HG02588 (cell line): ENCODE data around the gene CHMP1A.

Source experiments
- ATAC-seq: cut with Tn5 transposase; IDR thresholded peaks from one replicate; pipeline ENCODE4 v1.9.1; 2021; ENCODE audit warnings: mild to moderate bottlenecking, moderate library complexity; ENCODE audit not compliant: unreplicated experiment

Gene CHMP1A

DNA sequence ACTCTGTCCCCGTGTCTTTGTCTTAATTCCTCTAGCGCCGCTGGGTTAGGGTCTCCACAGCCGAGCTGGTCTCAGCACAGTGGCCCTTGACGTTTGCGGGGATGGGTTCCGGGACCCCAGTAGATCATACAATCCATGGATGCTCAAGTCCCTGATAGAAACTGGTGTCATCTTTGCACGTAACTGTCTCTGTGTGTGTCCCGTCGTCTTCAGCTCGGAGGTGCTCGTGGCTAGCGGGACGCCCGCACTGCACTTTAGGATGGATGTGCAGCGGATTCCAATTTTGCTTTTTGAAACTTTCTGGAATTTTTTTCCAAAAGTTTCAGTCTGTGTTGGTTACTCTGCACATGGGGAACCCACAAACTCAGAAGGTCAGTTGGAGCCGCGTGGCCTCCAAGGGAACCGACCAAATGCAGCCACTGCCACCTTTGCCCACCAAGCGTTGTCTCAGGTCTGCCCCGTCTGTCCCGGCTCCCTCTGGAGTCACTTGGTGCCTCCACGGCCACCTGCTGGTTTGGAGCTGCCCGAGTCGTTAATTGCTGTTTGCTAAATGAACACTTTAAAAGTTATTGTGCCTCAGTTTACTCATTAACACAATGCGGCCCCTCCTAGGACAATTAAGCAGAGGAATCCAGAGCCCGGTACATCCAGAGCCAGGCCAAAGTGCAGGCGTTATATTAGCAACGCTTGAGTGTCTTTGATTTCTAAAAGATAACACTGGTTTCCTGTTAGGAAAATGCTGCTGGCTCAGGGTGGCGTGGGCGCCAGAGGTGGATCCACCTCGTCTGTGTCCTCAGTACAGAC lies 49.4 kb downstream of the CHMP1A start:
- no peak for ATAC-seq

DNA sequence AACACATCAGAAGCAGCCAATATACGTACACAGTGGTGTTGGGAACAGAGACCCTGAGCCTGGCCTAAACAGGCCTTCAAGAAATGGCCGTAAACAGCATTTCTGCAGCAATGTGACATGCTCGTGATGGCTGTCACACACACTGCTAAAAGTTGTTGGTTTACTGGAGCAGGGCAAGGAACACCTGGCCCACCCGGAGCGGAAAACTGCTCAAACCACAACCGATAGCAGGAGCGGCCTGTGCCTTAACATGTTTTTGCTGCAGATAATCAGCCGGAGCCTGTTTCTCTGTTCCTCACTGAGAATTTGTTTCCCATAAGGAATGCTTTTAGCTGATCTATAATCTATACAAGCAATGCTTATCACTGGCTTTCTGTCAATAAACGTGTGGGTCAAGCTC lies 50.1 kb downstream of the CHMP1A start:
- ATAC-seq = no peak

- no peak for ATAC-seq
Measured at GRCh38 chr16:89606006-89606405, 51.5 kb downstream of the CHMP1A start.

- no peak for ATAC-seq
Measured at GRCh38 chr16:89605186-89605970, 52.1 kb downstream of the CHMP1A start.

DNA sequence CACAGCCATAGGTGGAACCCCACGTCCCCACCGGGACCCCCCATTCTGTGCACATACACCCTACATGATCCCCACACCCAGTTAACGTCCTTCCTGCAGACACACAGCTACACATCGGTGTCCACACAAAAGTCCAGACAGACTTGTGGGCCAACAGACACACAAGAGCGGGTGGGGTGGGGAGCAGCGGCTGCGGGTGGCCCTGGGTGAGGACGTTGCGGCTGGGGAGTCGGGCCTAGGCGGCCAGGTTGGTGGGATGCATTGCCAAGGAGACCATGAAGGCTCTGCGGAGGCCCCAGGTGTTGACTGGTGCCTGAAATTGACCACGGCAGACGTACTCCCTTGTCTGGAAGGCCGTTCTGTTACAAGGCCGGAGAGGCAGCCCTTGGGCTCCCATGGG lies 52.7 kb downstream of the CHMP1A start:
- ATAC-seq = no peak

- no peak for ATAC-seq
Measured at GRCh38 chr16:89602952-89603590, 54.4 kb downstream of the CHMP1A start.

DNA sequence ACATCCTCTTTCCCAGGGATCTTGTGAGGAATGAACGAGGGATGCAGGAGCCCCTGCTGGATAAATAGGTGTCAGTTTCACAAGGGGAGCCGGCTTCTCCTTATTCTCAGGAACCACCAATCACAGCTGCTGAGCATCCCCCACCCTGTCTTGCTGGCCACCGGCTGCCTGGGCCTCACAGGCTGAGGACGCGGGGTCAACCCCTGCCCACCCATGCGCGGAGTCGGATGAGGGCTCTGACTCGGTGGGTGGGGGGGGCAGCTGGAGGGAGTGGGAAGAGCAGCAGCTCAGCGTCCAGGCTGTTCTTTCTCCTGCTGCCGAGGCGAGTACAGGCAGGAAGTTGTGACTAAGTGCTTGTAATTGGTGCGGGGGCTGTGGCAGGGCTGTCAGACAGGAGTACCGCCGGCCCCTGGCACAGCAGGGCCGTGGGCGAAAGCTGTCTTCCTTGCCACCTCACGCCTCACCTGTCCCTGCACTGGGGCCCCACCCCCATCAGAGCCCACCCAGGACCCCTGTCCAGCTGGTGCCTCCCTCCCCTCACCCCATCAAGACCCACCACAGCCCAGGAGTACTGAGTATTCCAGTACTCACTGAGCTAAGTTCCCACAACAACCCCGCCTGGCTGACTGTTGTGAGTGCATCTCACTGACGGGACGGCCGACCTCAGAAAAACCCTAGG lies 55.1 kb downstream of the CHMP1A start:
- no peak for ATAC-seq

GRCh38 chr16:89601906-89602272 lies 55.6 kb downstream of the CHMP1A start:
- ATAC-seq = no peak

DNA sequence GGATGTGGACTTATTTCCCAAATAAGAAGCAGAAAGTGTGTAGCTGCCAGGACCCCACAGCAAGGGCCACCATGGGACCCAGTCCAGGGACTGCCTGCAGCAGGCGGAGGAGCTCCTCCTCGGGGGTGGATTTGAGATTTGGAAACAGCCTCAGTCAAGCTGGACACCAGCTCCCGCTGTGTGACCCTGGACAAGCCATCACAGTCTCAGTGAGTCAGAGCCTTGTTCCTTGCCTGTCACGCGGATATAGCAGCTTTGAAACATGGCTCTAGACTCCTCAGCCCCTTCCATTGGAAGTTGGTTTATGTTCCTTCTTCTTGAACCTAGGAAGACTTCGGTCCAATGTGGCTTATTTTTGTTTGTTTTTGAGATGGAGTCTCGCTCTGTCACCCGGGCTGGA lies 56.6 kb downstream of the CHMP1A start:
- no peak for ATAC-seq

DNA sequence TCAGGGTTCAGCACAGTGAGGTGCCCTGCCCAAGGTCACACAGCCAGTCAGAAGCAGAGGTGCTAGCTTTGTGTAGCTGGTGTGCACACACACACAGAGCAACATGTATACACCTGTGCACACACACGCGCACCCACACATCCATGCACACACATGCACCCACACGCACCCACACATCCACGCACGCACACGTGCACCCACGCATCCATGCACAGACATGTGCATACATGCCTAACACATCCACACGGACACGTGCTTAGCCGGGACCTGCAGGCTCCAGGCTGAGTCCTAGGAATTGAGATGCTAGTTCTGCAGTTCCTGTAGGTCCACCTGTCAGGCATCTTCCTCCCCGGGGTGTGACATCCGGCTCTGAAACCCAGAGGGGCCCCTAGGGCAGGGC lies 57.1 kb downstream of the CHMP1A start:
- no peak for ATAC-seq

- ATAC-seq = no peak
Measured at GRCh38 chr16:89599902-89600301, 57.6 kb downstream of the CHMP1A start.

DNA sequence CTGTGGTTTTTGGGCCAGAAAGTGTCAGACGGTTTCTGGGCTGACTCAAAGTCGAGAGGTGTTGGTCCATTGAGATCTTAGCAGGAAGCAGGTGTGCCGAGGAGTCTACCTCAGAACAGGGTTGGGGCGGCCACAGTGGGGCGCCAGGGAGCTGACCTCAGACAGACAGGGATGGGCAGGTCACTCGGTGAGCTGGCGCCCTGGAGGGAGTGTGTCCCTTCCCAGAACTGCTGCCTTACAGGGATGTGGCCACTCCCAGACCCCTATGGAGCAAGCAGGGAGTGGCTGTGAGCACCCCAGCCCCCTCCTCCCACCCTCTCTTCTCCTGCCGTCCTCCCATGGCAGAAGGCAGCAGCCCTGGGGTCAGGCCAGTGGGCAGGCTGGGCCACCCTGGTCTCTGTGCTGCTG lies 58.1 kb downstream of the CHMP1A start:
- no peak for ATAC-seq

DNA sequence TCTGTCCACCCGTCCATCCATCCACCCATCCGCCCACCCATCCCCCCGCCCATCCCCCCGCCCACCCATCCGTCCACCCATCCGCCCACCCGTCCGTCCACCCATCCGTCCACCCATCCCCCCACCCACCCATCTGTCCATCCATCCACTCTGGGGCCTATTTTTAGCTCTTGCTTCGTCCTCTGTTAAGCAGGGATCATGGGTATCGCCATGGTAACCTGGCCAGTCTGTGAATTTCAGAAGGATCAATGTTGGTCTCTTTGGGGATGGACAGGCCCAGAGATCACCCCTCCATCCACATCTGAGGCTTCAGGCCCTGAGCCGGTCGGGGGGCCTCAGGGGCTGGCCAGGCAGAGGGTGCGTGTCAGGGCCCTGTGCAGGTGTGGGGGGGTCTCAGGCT lies 59.3 kb downstream of the CHMP1A start:
- no peak for ATAC-seq

- ATAC-seq = no peak
Measured at GRCh38 chr16:89596957-89597649, 60.4 kb downstream of the CHMP1A start.

- ATAC-seq = no peak
Measured at GRCh38 chr16:89596061-89596689, 61.3 kb downstream of the CHMP1A start.

GRCh38 chr16:89595330-89596060 lies 62.0 kb downstream of the CHMP1A start:
- no peak for ATAC-seq
